HG03342 (cell line): ENCODE results near the gene CLGN.
"Not testable (repeated sequence)": the region's sequence is repeated elsewhere in the genome, so short reads cannot be mapped to it uniquely, and the experiment has no call there.

Experiments
- ATAC-seq: cut with Tn5 transposase; IDR thresholded peaks from one replicate; pipeline ENCODE4 v1.9.1; 2021; ENCODE audit warnings: mild to moderate bottlenecking, moderate library complexity; ENCODE audit not compliant: unreplicated experiment

CLGN gene

GRCh38 chr4:140427106-140427918 lies at the start of gene CLGN:
Gene CLGN, minus strand, starts transcription at chr4:140427648. Its CDS starts 14,570 bp downstream, at chr4:140413078.
- ATAC-seq, result peak; percentile 83

- no peak for ATAC-seq
These were observed 44.7 kb upstream of the CLGN start for GRCh38 chr4:140472156-140472555.

- no peak for ATAC-seq
These were observed 42.6 kb upstream of the CLGN start for GRCh38 chr4:140469791-140470733.

- ATAC-seq, result no peak
These were observed 38.7 kb upstream of the CLGN start for GRCh38 chr4:140466146-140466545.

GRCh38 chr4:140463614-140464013 lies 36.2 kb upstream of the CLGN start:
- no peak for ATAC-seq

GRCh38 chr4:140463182-140463581 lies 35.7 kb upstream of the CLGN start:
- ATAC-seq, result no peak

GRCh38 chr4:140450352-140450751 lies 22.9 kb upstream of the CLGN start:
- ATAC-seq, result no peak

- no peak for ATAC-seq
These were observed 21.4 kb upstream of the CLGN start for GRCh38 chr4:140448830-140449229.

- no peak for ATAC-seq
These were observed 20.7 kb upstream of the CLGN start for GRCh38 chr4:140448162-140448561.

GRCh38 chr4:140444347-140444746 lies 16.9 kb upstream of the CLGN start:
- not testable (repeated sequence) for ATAC-seq

- no peak for ATAC-seq
These were observed 12.2 kb upstream of the CLGN start for GRCh38 chr4:140439644-140440142.

GRCh38 chr4:140427919-140428471 lies 547 bp upstream of the CLGN start:
- ATAC-seq, result no peak

- peak; percentile 26 for ATAC-seq
These were observed 790 bp downstream of the CLGN start for GRCh38 chr4:140426610-140427105.

- ATAC-seq, result no peak
These were observed 4.3 kb downstream of the CLGN start for GRCh38 chr4:140423106-140423505.

- ATAC-seq, result not testable (repeated sequence)
These were observed 14.1 kb downstream of the CLGN start for GRCh38 chr4:140413130-140413969.

- no peak for ATAC-seq
These were observed 18.5 kb downstream of the CLGN start for GRCh38 chr4:140408974-140409373.

- no peak for ATAC-seq
These were observed 21.2 kb downstream of the CLGN start for GRCh38 chr4:140406292-140406691.

GRCh38 chr4:140400111-140400510 lies 27.3 kb downstream of the CLGN start:
- ATAC-seq, result no peak

GRCh38 chr4:140395668-140396067 lies 31.8 kb downstream of the CLGN start:
- ATAC-seq, result no peak

GRCh38 chr4:140388015-140388414 lies 39.4 kb downstream of the CLGN start:
- no peak for ATAC-seq
